Natural killer cell (primary cell): ENCODE measurements around the gene MTA3. TPM values are rescaled to one million over a fixed set of nuclear protein-coding genes. Genes with fewer than 3 reads are reported as not detected.

Experiments used
- ATAC-seq, 3 donors: fragments of 150-1000 bp in 2 of 3; fragments of 200-7000 bp in 1 of 3; cut with Tn5 transposase; 1 replicate in 1 of 3; 2 replicates in 2 of 3; pipeline ENCODE4 v1.10.0; 2021; ENCODE audit warnings: mild to moderate bottlenecking in 2 of 3, moderate library complexity in 2 of 3
- DNase-seq, 2 donors: peaks; one replicate each; pipeline versions ENCODE4 v3.0.0 to v3.0.0-alpha.2; 2013 to 2021; ENCODE audit warnings: mixed read lengths in 1 of 2
- H3K27ac ChIP-seq: one replicate; pipeline ENCODE4 v1.5.1; 2013; ENCODE audit warnings: mild to moderate bottlenecking, low read length
- H3K27me3 ChIP-seq: one replicate; pipeline ENCODE4 v1.6.1; 2013; ENCODE audit warnings: low read length; ENCODE audit not compliant: control insufficient read depth, insufficient read depth
- H3K36me3 ChIP-seq: one replicate; pipeline ENCODE4 v1.6.1; 2013; ENCODE audit warnings: low read length; ENCODE audit not compliant: control insufficient read depth, insufficient read depth
- H3K4me1 ChIP-seq: one replicate; pipeline ENCODE4 v1.6.1; 2013; ENCODE audit warnings: low read length; ENCODE audit not compliant: control insufficient read depth, insufficient read depth
- H3K4me3 ChIP-seq: one replicate; pipeline ENCODE4 v1.5.1; 2013; ENCODE audit warnings: low read length
- H3K9me3 ChIP-seq: one replicate; pipeline ENCODE4 v1.6.1; 2013; ENCODE audit warnings: low read length; ENCODE audit not compliant: control insufficient read depth, insufficient read depth
- H3K27ac Mint-ChIP-seq, 2 donors: one replicate each; pipeline ENCODE4 v1.8.0; 2022; ENCODE audit warnings: mild to moderate bottlenecking in 2 of 2, mixed read lengths in 2 of 2, moderate library complexity in 1 of 2
- H3K27me3 Mint-ChIP-seq, 2 donors: one replicate each; pipeline ENCODE4 v1.8.0; 2022; ENCODE audit warnings: low read depth in 2 of 2, mixed read lengths in 2 of 2
- H3K36me3 Mint-ChIP-seq: one replicate; pipeline ENCODE4 v1.8.0; 2022; ENCODE audit warnings: mixed read lengths
- H3K4me1 Mint-ChIP-seq, 2 donors: one replicate each; pipeline ENCODE4 v1.8.0; 2022; ENCODE audit warnings: mixed read lengths in 2 of 2
- H3K4me3 Mint-ChIP-seq: one replicate; pipeline ENCODE4 v1.8.0; 2022; ENCODE audit warnings: mild to moderate bottlenecking, moderate library complexity, mixed read lengths
- H3K9me3 Mint-ChIP-seq, 2 donors: one replicate each; pipeline ENCODE4 v1.8.0; 2022; ENCODE audit warnings: mixed read lengths in 2 of 2
- WGBS: methylation state at CpG from one replicate; pipeline ENCODE4 v1.1.7; 2013; ENCODE audit warnings: missing lambda C conversion rate; ENCODE audit not compliant: insufficient coverage; 5-methylcytosine and 5-hydroxymethylcytosine counted together
- intact Hi-C: fragments of 100-400 bp; cut with micrococcal nuclease; formaldehyde crosslinking; loops from one replicate; pipeline ENCODE4 v1.14.2; 2022
- total RNA-seq, 4 donors: library from RNA; stranded (reverse); fragments of 120-200 nt in 1 of 4; gene quantifications; one replicate each; pipeline versions ENCODE4 v1.2.3 to v1.2.4, GENCODE V29; 2013 to 2022
- TF ChIP-seq, protein P1 (sequence below): fragments of 200-600 bp; IDR thresholded peaks from one replicate; pipeline ENCODE4 v1.8.0; 2022; ENCODE audit warnings: antibody characterized with exemption

MTA3 gene
- total RNA-seq, 3 donors from 2014 or later (not counting 1 experiment from before 2014, with no cell fraction given): 19.4 to 25.0 (median 21.5) TPM

- no peaks in the 10 kb centered on the region for H3K9me3 ChIP-seq
- 80% methylated on average over 2 of the region's 3 CpGs for WGBS
- H3K4me3 Mint-ChIP-seq: no peak overlapping the region
- H3K36me3 Mint-ChIP-seq: no peaks in the 10 kb centered on the region
- H3K4me1 Mint-ChIP-seq: peaks cover 11 to 16% of the 10 kb centered on the region in 2 donors
- no peaks in the 10 kb centered on the region for H3K27me3 ChIP-seq
- ATAC-seq (no peak), DNase-seq (peak in 1 of 2 donors; percentile 46)
- TF ChIP-seq, protein P1, sequence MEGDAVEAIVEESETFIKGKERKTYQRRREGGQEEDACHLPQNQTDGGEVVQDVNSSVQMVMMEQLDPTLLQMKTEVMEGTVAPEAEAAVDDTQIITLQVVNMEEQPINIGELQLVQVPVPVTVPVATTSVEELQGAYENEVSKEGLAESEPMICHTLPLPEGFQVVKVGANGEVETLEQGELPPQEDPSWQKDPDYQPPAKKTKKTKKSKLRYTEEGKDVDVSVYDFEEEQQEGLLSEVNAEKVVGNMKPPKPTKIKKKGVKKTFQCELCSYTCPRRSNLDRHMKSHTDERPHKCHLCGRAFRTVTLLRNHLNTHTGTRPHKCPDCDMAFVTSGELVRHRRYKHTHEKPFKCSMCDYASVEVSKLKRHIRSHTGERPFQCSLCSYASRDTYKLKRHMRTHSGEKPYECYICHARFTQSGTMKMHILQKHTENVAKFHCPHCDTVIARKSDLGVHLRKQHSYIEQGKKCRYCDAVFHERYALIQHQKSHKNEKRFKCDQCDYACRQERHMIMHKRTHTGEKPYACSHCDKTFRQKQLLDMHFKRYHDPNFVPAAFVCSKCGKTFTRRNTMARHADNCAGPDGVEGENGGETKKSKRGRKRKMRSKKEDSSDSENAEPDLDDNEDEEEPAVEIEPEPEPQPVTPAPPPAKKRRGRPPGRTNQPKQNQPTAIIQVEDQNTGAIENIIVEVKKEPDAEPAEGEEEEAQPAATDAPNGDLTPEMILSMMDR: no peak
- intact Hi-C loops: no loop called here
- H3K27ac Mint-ChIP-seq: no peak overlapping the region
- peaks cover 0 to 9% of the 10 kb centered on the region in 2 donors for H3K27me3 Mint-ChIP-seq
- H3K9me3 Mint-ChIP-seq: no peaks in the 10 kb centered on the region
- H3K27ac ChIP-seq: no peak overlapping the region
- peaks cover 11% of the 10 kb centered on the region for H3K4me1 ChIP-seq
- H3K36me3 ChIP-seq: no peaks in the 10 kb centered on the region
- H3K4me3 ChIP-seq: no peak overlapping the region
These were observed 2.4 kb upstream of the MTA3 start for GRCh38 chr2:42566025-42566424.

DNA sequence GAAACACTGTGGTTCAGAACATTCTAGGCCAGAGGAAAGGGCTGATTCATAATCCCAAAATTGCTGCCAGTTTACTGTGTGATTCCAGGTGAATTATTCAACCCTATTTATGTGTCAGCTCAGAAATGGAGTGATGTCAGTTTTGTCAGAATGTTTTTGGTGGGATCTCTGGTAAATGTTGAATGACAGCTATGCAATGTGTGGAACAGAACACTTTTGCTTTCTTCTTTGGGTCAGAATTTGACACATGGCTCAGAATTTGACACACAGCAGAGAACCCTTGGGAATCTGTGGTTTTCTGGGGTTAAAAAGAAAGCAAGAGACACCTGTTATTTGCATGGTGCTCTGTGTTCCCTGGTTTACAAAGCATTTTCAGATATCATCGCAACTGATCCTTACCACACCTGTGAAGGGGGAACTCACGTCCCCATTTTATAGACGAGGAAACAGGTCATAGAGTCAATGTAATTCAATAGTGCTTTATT is 1.6 kb upstream of the MTA3 start:
- peak overlapping the region in 1 of 2 donors; percentile 77 for H3K27ac Mint-ChIP-seq
- intact Hi-C loops: no loop called here
- ATAC-seq (no peak), DNase-seq (no peak)
- TF ChIP-seq, protein P1: no peak
- H3K4me1 Mint-ChIP-seq: peaks cover 11 to 16% of the 10 kb centered on the region in 2 donors
- peaks cover 11% of the 10 kb centered on the region for H3K4me1 ChIP-seq
- no CpG with 5 or more reads among the region's 3 CpGs for WGBS
- no peaks in the 10 kb centered on the region for H3K36me3 ChIP-seq
- no peak overlapping the region for H3K4me3 ChIP-seq
- no peaks in the 10 kb centered on the region for H3K9me3 Mint-ChIP-seq
- no peaks in the 10 kb centered on the region for H3K27me3 ChIP-seq
- no peak overlapping the region for H3K27ac ChIP-seq
- no peaks in the 10 kb centered on the region for H3K9me3 ChIP-seq
- peaks cover 0 to 8% of the 10 kb centered on the region in 2 donors for H3K27me3 Mint-ChIP-seq
- H3K36me3 Mint-ChIP-seq: no peaks in the 10 kb centered on the region
- H3K4me3 Mint-ChIP-seq: peak overlapping the region; percentile 77

DNA sequence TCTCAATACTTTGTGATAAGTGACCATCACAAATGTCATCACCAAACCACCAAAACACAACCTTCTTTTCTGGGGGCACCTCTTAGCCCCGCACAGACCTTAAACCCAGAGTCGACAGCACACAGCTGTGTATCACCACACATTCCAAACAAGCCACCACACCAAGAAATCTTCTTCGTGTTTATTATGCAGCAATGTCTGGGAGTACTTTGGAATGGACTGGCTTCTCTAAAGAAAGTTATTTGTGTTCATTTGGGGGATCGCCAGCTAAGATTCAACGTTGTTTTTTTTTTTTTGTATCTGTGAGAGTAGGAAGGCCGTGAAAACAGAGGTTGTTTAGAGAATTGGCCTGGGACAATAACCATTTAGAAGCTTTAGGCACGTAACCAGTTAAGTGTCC is 1.1 kb upstream of the MTA3 start:
- DNase-seq (no peak), ATAC-seq (no peak)
- H3K27me3 ChIP-seq: no peaks in the 10 kb centered on the region
- intact Hi-C loops: no loop called here
- H3K4me1 ChIP-seq: peaks cover 11% of the 10 kb centered on the region
- H3K27ac ChIP-seq: peak overlapping the region; percentile 29
- Mint-ChIP-seq H3K36me3 (no peaks in the 10 kb centered on the region), H3K9me3 (no peaks in the 10 kb centered on the region), H3K27me3 (peaks cover 0 to 8% of the 10 kb centered on the region in 2 donors), H3K4me3 (peak overlapping the region; percentile 77), H3K4me1 (peaks cover 11 to 16% of the 10 kb centered on the region in 2 donors), H3K27ac (peak overlapping the region in 1 of 2 donors; percentile 77)
- H3K9me3 ChIP-seq: no peaks in the 10 kb centered on the region
- TF ChIP-seq, protein P1: no peak
- H3K36me3 ChIP-seq: no peaks in the 10 kb centered on the region
- no peak overlapping the region for H3K4me3 ChIP-seq
- WGBS: 86% methylated on average over 7 of the region's 7 CpGs
